ENCODE results near the gene CHRNB4. TPM values are rescaled to one million over a fixed set of nuclear protein-coding genes. Genes with fewer than 3 reads are reported as not detected.
A peak's percentile ranks its signal among the peaks of the same experiment; 100 is the strongest.

The CHRNB4 gene
- total RNA-seq (2021): 0.13 TPM in 1 of 2 replicates, not detected in the other
- percentile 11 among the genes with signal in this experiment for Bru-seq, nascent RNA
- percentile 10 among the genes with signal in this experiment for BruChase-seq, experiment 1, labeled RNA remaining after a 2-hour chase
- percentile 8 among the genes with signal in this experiment for BruChase-seq, experiment 2, labeled RNA remaining after a 6-hour chase
- long read RNA-seq: 0 reads

- no peaks in the 10 kb centered on the region for H4K20me1 ChIP-seq (ENCODE audit: insufficient read depth)
- no peaks in the 10 kb centered on the region for H3K79me2 ChIP-seq (ENCODE audit: low read depth)
- TF ChIP-seq, protein P1, sequence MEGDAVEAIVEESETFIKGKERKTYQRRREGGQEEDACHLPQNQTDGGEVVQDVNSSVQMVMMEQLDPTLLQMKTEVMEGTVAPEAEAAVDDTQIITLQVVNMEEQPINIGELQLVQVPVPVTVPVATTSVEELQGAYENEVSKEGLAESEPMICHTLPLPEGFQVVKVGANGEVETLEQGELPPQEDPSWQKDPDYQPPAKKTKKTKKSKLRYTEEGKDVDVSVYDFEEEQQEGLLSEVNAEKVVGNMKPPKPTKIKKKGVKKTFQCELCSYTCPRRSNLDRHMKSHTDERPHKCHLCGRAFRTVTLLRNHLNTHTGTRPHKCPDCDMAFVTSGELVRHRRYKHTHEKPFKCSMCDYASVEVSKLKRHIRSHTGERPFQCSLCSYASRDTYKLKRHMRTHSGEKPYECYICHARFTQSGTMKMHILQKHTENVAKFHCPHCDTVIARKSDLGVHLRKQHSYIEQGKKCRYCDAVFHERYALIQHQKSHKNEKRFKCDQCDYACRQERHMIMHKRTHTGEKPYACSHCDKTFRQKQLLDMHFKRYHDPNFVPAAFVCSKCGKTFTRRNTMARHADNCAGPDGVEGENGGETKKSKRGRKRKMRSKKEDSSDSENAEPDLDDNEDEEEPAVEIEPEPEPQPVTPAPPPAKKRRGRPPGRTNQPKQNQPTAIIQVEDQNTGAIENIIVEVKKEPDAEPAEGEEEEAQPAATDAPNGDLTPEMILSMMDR (conservative IDR thresholded peaks at IDR 0.05): no peak
- no peak for TF ChIP-seq EZH2 (IDR thresholded peaks at IDR 0.05; ENCODE audit: low read depth)
- BruUV-seq (replicated peaks): no TSS peak
- H3F3A ChIP-seq (ENCODE audit: insufficient read depth, low read depth): no peaks in the 10 kb centered on the region
- peak within 1 kb of the TSS; percentile 74 for H2AFZ ChIP-seq
- ChIA-PET CTCF (no interaction called here), POLR2A (ENCODE audit: unreplicated experiment) (no interaction called here)
- H3K27me3 ChIP-seq (ENCODE audit: insufficient read depth, low read depth): no peaks in the 10 kb centered on the region
- peak; percentile 44 to 52 for DNase-seq
- peak within 1 kb of the TSS; percentile 46; the same call in 1 of the 2 replicates for H3K4me3 ChIP-seq
- no peak within 1 kb of the TSS for H3K27ac ChIP-seq
- H3K4me1 ChIP-seq (replicated peaks; ENCODE audit: insufficient read depth): no peaks in the 10 kb centered on the region
- H3K36me3 ChIP-seq (ENCODE audit: low read depth): no peaks in the 10 kb centered on the region
- intact Hi-C loops (cut with micrococcal nuclease; ENCODE audit: unreplicated experiment): no loop called here
- H3K9me2 ChIP-seq (ENCODE audit: insufficient read depth): no peaks in the 10 kb centered on the region
- H3K4me2 ChIP-seq: peak within 1 kb of the TSS; percentile 71
- no peaks in the 10 kb centered on the region for H3K9me3 ChIP-seq (ENCODE audit: insufficient read depth, low read depth)
Measured at GRCh38 chr15:78641102-78641748, at the start of gene CHRNB4. Gene CHRNB4 (minus strand): TSS chr15:78641210. CDS start chr15:78641133, 77 bp downstream.

- intact Hi-C loops (cut with micrococcal nuclease; ENCODE audit: unreplicated experiment): no loop called here
Measured at GRCh38 chr15:78689626-78690025, 48.6 kb upstream of the CHRNB4 start.

DNA sequence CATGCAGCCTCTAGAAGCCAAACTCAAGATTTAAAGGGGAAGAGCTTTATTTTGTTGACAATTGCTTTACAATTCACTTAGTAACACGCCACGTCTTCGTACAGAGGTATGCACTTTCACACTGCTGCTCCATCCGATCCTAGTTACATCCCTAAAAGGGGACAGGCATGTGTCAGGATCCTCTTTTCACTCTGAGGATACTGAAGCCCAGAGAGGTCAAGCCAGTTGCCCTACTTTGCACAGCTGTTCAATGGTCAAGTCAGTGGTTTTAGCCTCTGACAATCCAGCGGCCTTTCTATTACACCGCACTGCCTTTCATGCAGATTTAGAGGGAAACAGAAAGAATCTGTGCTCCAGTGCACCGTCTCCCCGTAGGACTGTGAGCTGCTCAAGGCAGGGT is 44.9 kb upstream of the CHRNB4 start:
- Histone ChIP-seq H3F3A (ENCODE audit: insufficient read depth, low read depth) (no peaks in the 10 kb centered on the region), H3K4me3 (no peak overlapping the region), H4K20me1 (ENCODE audit: insufficient read depth) (no peaks in the 10 kb centered on the region), H3K27me3 (ENCODE audit: insufficient read depth, low read depth) (no peaks in the 10 kb centered on the region), H3K27ac (no peak overlapping the region), H3K9me2 (ENCODE audit: insufficient read depth) (no peaks in the 10 kb centered on the region), H2AFZ (no peak overlapping the region), H3K36me3 (ENCODE audit: low read depth) (no peaks in the 10 kb centered on the region), H3K79me2 (ENCODE audit: low read depth) (no peaks in the 10 kb centered on the region), H3K9me3 (ENCODE audit: insufficient read depth, low read depth) (no peaks in the 10 kb centered on the region), H3K4me2 (no peak overlapping the region), H3K4me1 (replicated peaks; ENCODE audit: insufficient read depth) (no peaks in the 10 kb centered on the region)
- CTCF ChIA-PET: interaction anchor here (0.5 kb wide), 1 partner anchor 119 kb away, joined by 3 read pairs; no protein-coding TSS in a partner anchor
- no TSS peak for BruUV-seq (replicated peaks)
- TF ChIP-seq, protein P1 (conservative IDR thresholded peaks at IDR 0.05): no peak
- no peak for TF ChIP-seq EZH2 (IDR thresholded peaks at IDR 0.05; ENCODE audit: low read depth)
- POLR2A ChIA-PET (ENCODE audit: unreplicated experiment): no interaction called here
- DNase-seq: no peak
- intact Hi-C loops (cut with micrococcal nuclease; ENCODE audit: unreplicated experiment): no loop called here

More at GRCh38 chr15:78689626-78690025, 48.6 kb upstream of the CHRNB4 start:
- TF ChIP-seq EZH2 (IDR thresholded peaks at IDR 0.05; ENCODE audit: low read depth): no peak
- TF ChIP-seq, protein P1 (conservative IDR thresholded peaks at IDR 0.05): no peak
- no TSS peak for BruUV-seq (replicated peaks)
- Histone ChIP-seq H3K4me2 (no peak overlapping the region), H4K20me1 (ENCODE audit: insufficient read depth) (no peaks in the 10 kb centered on the region), H3K36me3 (ENCODE audit: low read depth) (no peaks in the 10 kb centered on the region), H3K4me1 (replicated peaks; ENCODE audit: insufficient read depth) (no peaks in the 10 kb centered on the region), H3K27ac (no peak overlapping the region), H3K79me2 (ENCODE audit: low read depth) (no peaks in the 10 kb centered on the region), H3K4me3 (no peak overlapping the region), H3F3A (ENCODE audit: insufficient read depth, low read depth) (no peaks in the 10 kb centered on the region), H3K9me3 (ENCODE audit: insufficient read depth, low read depth) (no peaks in the 10 kb centered on the region), H2AFZ (no peak overlapping the region), H3K27me3 (ENCODE audit: insufficient read depth, low read depth) (no peaks in the 10 kb centered on the region), H3K9me2 (ENCODE audit: insufficient read depth) (no peaks in the 10 kb centered on the region)
- CTCF ChIA-PET: no interaction called here
- DNase-seq: no peak
- POLR2A ChIA-PET (ENCODE audit: unreplicated experiment): no interaction called here
